Liver (tissue), 3 donors: ENCODE measurements around the gene ZNF735.
A peak's percentile ranks its signal among the peaks of the same experiment; 100 is the strongest.

ENCODE experiments used
- RXRA ChIP-seq, 2 donors: IDR thresholded peaks; 2 replicates each; pipeline ENCODE4 v1.6.1; 2017 to 2018; ENCODE audit warnings: antibody characterized with exemption in 2 of 2, mild to moderate bottlenecking in 1 of 2
- TF ChIP-seq, protein P1 (sequence below): IDR thresholded peaks from 2 replicates; pipeline ENCODE4 v1.6.1; 2016; ENCODE audit warnings: antibody characterized with exemption
- TF ChIP-seq, protein P2 (sequence below): fragments of 150-350 bp; IDR thresholded peaks from 2 replicates; pipeline ENCODE4 v1.5.1; 2017; ENCODE audit warnings: improper control_type of control experiment, low read depth, low read length; ENCODE audit not compliant: missing input control
- TF ChIP-seq, protein P3 (sequence below): IDR thresholded peaks from 2 replicates; pipeline ENCODE4 v1.6.1; 2016; ENCODE audit warnings: antibody characterized with exemption, mild to moderate bottlenecking
- donor health status: healthy.
- donor health status: healthy.

DNA sequence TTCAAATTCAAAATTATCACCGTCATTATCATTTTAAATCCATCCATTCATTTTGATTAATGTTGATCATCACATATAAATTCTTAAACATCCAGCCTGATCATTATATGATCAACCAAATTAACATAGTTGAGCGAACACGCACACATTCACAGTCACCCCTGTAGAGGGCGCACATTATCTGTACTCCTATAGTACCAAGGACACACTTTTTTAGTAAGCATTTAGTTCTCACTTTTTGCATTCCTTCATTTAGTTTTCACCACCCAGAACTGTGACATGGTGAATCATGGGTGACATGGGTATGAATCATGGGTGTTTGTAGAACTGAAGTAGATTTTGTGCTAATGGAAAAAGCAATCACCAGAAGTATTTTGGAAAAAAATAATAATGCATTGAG, 26.0 kb upstream of the ZNF735 start:
- TF ChIP-seq, protein P1, sequence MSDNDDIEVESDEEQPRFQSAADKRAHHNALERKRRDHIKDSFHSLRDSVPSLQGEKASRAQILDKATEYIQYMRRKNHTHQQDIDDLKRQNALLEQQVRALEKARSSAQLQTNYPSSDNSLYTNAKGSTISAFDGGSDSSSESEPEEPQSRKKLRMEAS: no peak
- TF ChIP-seq, protein P2, sequence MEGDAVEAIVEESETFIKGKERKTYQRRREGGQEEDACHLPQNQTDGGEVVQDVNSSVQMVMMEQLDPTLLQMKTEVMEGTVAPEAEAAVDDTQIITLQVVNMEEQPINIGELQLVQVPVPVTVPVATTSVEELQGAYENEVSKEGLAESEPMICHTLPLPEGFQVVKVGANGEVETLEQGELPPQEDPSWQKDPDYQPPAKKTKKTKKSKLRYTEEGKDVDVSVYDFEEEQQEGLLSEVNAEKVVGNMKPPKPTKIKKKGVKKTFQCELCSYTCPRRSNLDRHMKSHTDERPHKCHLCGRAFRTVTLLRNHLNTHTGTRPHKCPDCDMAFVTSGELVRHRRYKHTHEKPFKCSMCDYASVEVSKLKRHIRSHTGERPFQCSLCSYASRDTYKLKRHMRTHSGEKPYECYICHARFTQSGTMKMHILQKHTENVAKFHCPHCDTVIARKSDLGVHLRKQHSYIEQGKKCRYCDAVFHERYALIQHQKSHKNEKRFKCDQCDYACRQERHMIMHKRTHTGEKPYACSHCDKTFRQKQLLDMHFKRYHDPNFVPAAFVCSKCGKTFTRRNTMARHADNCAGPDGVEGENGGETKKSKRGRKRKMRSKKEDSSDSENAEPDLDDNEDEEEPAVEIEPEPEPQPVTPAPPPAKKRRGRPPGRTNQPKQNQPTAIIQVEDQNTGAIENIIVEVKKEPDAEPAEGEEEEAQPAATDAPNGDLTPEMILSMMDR: peak; percentile 40
- TF ChIP-seq, protein P3, sequence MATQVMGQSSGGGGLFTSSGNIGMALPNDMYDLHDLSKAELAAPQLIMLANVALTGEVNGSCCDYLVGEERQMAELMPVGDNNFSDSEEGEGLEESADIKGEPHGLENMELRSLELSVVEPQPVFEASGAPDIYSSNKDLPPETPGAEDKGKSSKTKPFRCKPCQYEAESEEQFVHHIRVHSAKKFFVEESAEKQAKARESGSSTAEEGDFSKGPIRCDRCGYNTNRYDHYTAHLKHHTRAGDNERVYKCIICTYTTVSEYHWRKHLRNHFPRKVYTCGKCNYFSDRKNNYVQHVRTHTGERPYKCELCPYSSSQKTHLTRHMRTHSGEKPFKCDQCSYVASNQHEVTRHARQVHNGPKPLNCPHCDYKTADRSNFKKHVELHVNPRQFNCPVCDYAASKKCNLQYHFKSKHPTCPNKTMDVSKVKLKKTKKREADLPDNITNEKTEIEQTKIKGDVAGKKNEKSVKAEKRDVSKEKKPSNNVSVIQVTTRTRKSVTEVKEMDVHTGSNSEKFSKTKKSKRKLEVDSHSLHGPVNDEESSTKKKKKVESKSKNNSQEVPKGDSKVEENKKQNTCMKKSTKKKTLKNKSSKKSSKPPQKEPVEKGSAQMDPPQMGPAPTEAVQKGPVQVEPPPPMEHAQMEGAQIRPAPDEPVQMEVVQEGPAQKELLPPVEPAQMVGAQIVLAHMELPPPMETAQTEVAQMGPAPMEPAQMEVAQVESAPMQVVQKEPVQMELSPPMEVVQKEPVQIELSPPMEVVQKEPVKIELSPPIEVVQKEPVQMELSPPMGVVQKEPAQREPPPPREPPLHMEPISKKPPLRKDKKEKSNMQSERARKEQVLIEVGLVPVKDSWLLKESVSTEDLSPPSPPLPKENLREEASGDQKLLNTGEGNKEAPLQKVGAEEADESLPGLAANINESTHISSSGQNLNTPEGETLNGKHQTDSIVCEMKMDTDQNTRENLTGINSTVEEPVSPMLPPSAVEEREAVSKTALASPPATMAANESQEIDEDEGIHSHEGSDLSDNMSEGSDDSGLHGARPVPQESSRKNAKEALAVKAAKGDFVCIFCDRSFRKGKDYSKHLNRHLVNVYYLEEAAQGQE: no peak
- TF ChIP-seq RXRA (IDR thresholded peaks at IDR 0.05): no peak
